Esophagus squamous epithelium (tissue), 5 donors: Measurements from ENCODE around the gene ZFP36L1. TPM values are rescaled to one million over a fixed set of nuclear protein-coding genes. Genes with fewer than 3 reads are reported as not detected.

ENCODE experiments used
- DNase-seq: peaks from one replicate; lab custom pipeline; 2025; lab: John Stamatoyannopoulos, UW
- H3K27ac ChIP-seq, 4 donors: fragments of 200-600 bp; sonication (generic); one replicate each; pipeline ENCODE4 v1.5.1; 2016 to 2019; ENCODE audit warnings: mild to moderate bottlenecking in 1 of 4
- H3K27me3 ChIP-seq, 4 donors: fragments of 200-600 bp; sonication (generic); 1 replicate in 3 of 4; 2 replicates in 1 of 4; pipeline versions ENCODE4 v1.5.1 to v1.6.0; 2017 to 2021; ENCODE audit warnings: antibody characterized with exemption in 1 of 4
- H3K36me3 ChIP-seq, 3 donors: fragments of 200-600 bp; sonication (generic); one replicate each; pipeline ENCODE4 v1.5.1; 2016 to 2019
- H3K4me1 ChIP-seq, 3 donors: fragments of 200-600 bp; sonication (generic); one replicate each; pipeline ENCODE4 v1.5.1; 2017 to 2019
- H3K4me3 ChIP-seq, 4 donors: fragments of 200-600 bp; sonication (generic); 1 replicate in 3 of 4; 2 replicates in 1 of 4; pipeline ENCODE4 v1.5.1; 2016 to 2019; ENCODE audit warnings: mild to moderate bottlenecking in 2 of 4, moderate library complexity in 1 of 4
- H3K9me3 ChIP-seq, 3 donors: fragments of 200-600 bp; sonication (generic); one replicate each; pipeline ENCODE4 v1.5.1; 2016 to 2019
- CTCF ChIP-seq, 6 experiments: fragments of 450-650 bp in 4 of 6; fragments of 200-600 bp in 2 of 6; sonication (generic) in 2 of 6; IDR thresholded peaks; one replicate each; pipeline ENCODE4 v1.5.1; 2016 to 2019; ENCODE audit warnings: antibody characterized with exemption in 6 of 6, mild to moderate bottlenecking in 4 of 6, moderate library complexity in 4 of 6
- POLR2A ChIP-seq, 4 donors: fragments of 450-650 bp; IDR thresholded peaks; one replicate each; pipeline ENCODE4 v1.6.1; 2017; ENCODE audit warnings: antibody characterized with exemption in 4 of 4, mild to moderate bottlenecking in 4 of 4, moderate library complexity in 3 of 4
- WGBS, 2 donors: methylation state at CpG; one replicate each; pipeline ENCODE4 v1.1.5; 2018; 5-methylcytosine and 5-hydroxymethylcytosine counted together
- intact Hi-C: fragments of 100-400 bp; cut with DNase I; formaldehyde crosslinking; loops from one replicate; pipeline ENCODE4 v1.15.0; 2022
- total RNA-seq, 4 donors: library from RNA; depleted of rRNA; stranded (reverse); fragments of >200 nt; gene quantifications; one replicate each; pipeline ENCODE4 v1.1.0, GENCODE V29; 2016
- donor health status: DM: yes; HTN: yes; CAD: no.

Gene ZFP36L1
- total RNA-seq, 4 donors from 2014 or later, result 75.4 to 364 (median 152) TPM

- intact Hi-C loops, result loop anchor here (10.0 kb wide), 1 partner anchor 236 kb away; no protein-coding TSS in a partner anchor
- DNase-seq, result no peak
- Histone ChIP-seq H3K9me3 (no peaks in the 10 kb centered on the region), H3K27me3 (no peaks in the 10 kb centered on the region), H3K27ac (peak overlapping the region; percentile 63 to 92 (median 86)), H3K36me3 (no peaks in the 10 kb centered on the region), H3K4me3 (peak overlapping the region in 1 of 4 donors; percentile 1), H3K4me1 (peaks cover 25 to 76% (median 45%) of the 10 kb centered on the region in 3 donors)
- WGBS, 2 donors, result 38 to 47% methylated on average over 4 to 5 of the region's 7 CpGs
- TF ChIP-seq POLR2A (IDR thresholded peaks at IDR 0.05), result peak in 1 of 4 donors; percentile 7
- no peak for TF ChIP-seq CTCF (IDR thresholded peaks at IDR 0.05)
Measured at GRCh38 chr14:68780358-68781160, 12.3 kb downstream of the ZFP36L1 start.

GRCh38 chr14:68779761-68780323 lies 13.0 kb downstream of the ZFP36L1 start:
- Histone ChIP-seq H3K4me1 (peaks cover 24 to 69% (median 39%) of the 10 kb centered on the region in 3 donors), H3K9me3 (no peaks in the 10 kb centered on the region), H3K27me3 (no peaks in the 10 kb centered on the region), H3K4me3 (peak overlapping the region in 1 of 4 donors; percentile 1), H3K36me3 (no peaks in the 10 kb centered on the region), H3K27ac (peak overlapping the region; percentile 63 to 92 (median 86))
- TF ChIP-seq POLR2A (IDR thresholded peaks at IDR 0.05), result peak in 1 of 4 donors; percentile 47
- TF ChIP-seq CTCF (IDR thresholded peaks at IDR 0.05), result no peak
- 35 to 46% methylated on average over 9 of the region's 9 CpGs for WGBS, 2 donors
- DNase-seq, result no peak
- intact Hi-C loops, result loop anchor here (10.0 kb wide), 2 partner anchors 65 to 235 kb away; no protein-coding TSS in a partner anchor

- Histone ChIP-seq H3K4me3 (no peak overlapping the region), H3K36me3 (no peaks in the 10 kb centered on the region), H3K4me1 (peaks cover 18 to 62% (median 35%) of the 10 kb centered on the region in 3 donors), H3K9me3 (no peaks in the 10 kb centered on the region), H3K27me3 (no peaks in the 10 kb centered on the region), H3K27ac (peak overlapping the region in 2 of 4 donors; percentile 40 to 87)
- 95 to 100% methylated on average over 1 of the region's 1 CpG for WGBS, 2 donors
- no peak for DNase-seq
- TF ChIP-seq POLR2A (IDR thresholded peaks at IDR 0.05) (no peak), CTCF (IDR thresholded peaks at IDR 0.05) (no peak)
- intact Hi-C loops, result loop anchor here (10.0 kb wide), 1 partner anchor 63 kb away; no protein-coding TSS in a partner anchor
Measured at GRCh38 chr14:68777644-68778043, 15.2 kb downstream of the ZFP36L1 start.

- no peaks in the 10 kb centered on the region for H3K36me3 ChIP-seq
- TF ChIP-seq POLR2A (IDR thresholded peaks at IDR 0.05) (no peak), CTCF (IDR thresholded peaks at IDR 0.05) (peak in 4 of 6 experiments; percentile 16 to 40 (median 19))
- no peaks in the 10 kb centered on the region for H3K27me3 ChIP-seq
- no peak for DNase-seq
- peak overlapping the region in 2 of 4 donors; percentile 18 to 29 for H3K27ac ChIP-seq
- 74 to 86% methylated on average over 4 to 6 of the region's 6 CpGs for WGBS, 2 donors
- no peak overlapping the region for H3K4me3 ChIP-seq
- peaks cover 6 to 62% (median 23%) of the 10 kb centered on the region in 3 donors for H3K4me1 ChIP-seq
- intact Hi-C loops, result loop anchor here (10.0 kb wide), 1 partner anchor 61 kb away; no protein-coding TSS in a partner anchor
- no peaks in the 10 kb centered on the region for H3K9me3 ChIP-seq
Measured at GRCh38 chr14:68775614-68776126, 17.2 kb downstream of the ZFP36L1 start.
